Kidney (tissue), 14 donors: Measurements from ENCODE around the gene ZSCAN10. TPM values are rescaled to one million over a fixed set of nuclear protein-coding genes. Genes with fewer than 3 reads are reported as not detected.

Experiments
- DNase-seq, 5 donors: peaks; one replicate each; pipeline ENCODE4 v3.0.0-alpha.2; 2013 to 2020
- FAIRE-seq: peaks from 2 replicates; lab custom pipeline; 2012; peaks lifted over from hg19 to GRCh38; lab: Jason Lieb, UNC
- H3K27ac ChIP-seq, 2 donors: one replicate each; pipeline ENCODE4 v1.7.0; 2013; ENCODE audit warnings: low read depth in 2 of 2, low read length in 2 of 2, inconsistent platforms in 1 of 2
- H3K27me3 ChIP-seq: one replicate; pipeline ENCODE4 v1.7.1; 2013; ENCODE audit warnings: low read length, inconsistent platforms; ENCODE audit not compliant: control insufficient read depth, insufficient read depth
- H3K36me3 ChIP-seq, 3 donors: one replicate each; pipeline versions ENCODE4 v1.7.0 to v1.7.1; 2013; ENCODE audit warnings: low read length in 3 of 3, control low read depth in 1 of 3, inconsistent platforms in 1 of 3; ENCODE audit not compliant: insufficient read depth in 3 of 3, control insufficient read depth in 2 of 3
- H3K4me1 ChIP-seq, 3 donors: one replicate each; pipeline versions ENCODE4 v1.7.0 to v1.7.1; 2013; ENCODE audit warnings: low read length in 3 of 3, inconsistent platforms in 1 of 3, low read depth in 1 of 3; ENCODE audit not compliant: control insufficient read depth in 2 of 3, insufficient read depth in 2 of 3
- H3K4me3 ChIP-seq, 3 donors: one replicate each; pipeline versions ENCODE4 v1.7.0 to v1.8.1; 2013; ENCODE audit warnings: low read length in 3 of 3, control low read depth in 1 of 3, inconsistent platforms in 1 of 3
- H3K9ac ChIP-seq, 3 donors: one replicate each; pipeline versions ENCODE4 v1.7.0 to v1.7.1; 2013; ENCODE audit warnings: low read length in 3 of 3, control low read depth in 1 of 3, inconsistent platforms in 1 of 3
- H3K9me3 ChIP-seq, 3 donors: one replicate each; pipeline versions ENCODE4 v1.7.0 to v1.7.1; 2013; ENCODE audit warnings: low read length in 3 of 3, control low read depth in 1 of 3, inconsistent platforms in 1 of 3; ENCODE audit not compliant: control insufficient read depth in 2 of 3, insufficient read depth in 1 of 3
- CTCF ChIP-seq: IDR thresholded peaks from 3 replicates; pipeline ENCODE4 v1.5.1; 2012; ENCODE audit warnings: mild to moderate bottlenecking, moderate library complexity, borderline replicate concordance; ENCODE audit not compliant: insufficient read depth; ENCODE audit errors: extremely low read depth
- intact Hi-C: fragments of 100-400 bp; cut with DNase I; formaldehyde crosslinking; loops from one replicate; pipeline ENCODE4 v1.11.1; 2022
- polyA plus RNA-seq: library from polyadenylated mRNA; stranded (reverse); fragments of 350-450 nt; fragmentation: Illumina TruSeq; extraction: RNeasy Lipid Tissue Mini Kit (QIAGEN cat#74804); gene quantifications from one replicate; pipeline ENCODE4 v1.2.3, GENCODE V29; 2014; ENCODE audit warnings: low read depth, low replicate concordance; ENCODE audit not compliant: insufficient read depth
- total RNA-seq: library from RNA; stranded (reverse); fragmentation: NEBNext Ultra II Directional; extraction: Animal tissue kit (Norgen Biotek cat#: 25700); gene quantifications from one replicate; pipeline ENCODE4 v1.2.1, GENCODE V29; 2021
- donor health status: control.
- donor health status: control.
- donor health status: control.
- donor health status: control.
- donor health status: control.
- donor health status: DM: yes; HTN: yes; CAD: no.
- donor health status: Normal renal cell carcinoma (clear cell type).

Gene ZSCAN10
- total and polyA plus RNA-seq, 2 donors from 2014 or later: not detected

- no peak overlapping the region for H3K9ac ChIP-seq
- H3K36me3 ChIP-seq: no peaks in the 10 kb centered on the region
- H3K4me1 ChIP-seq: no peaks in the 10 kb centered on the region
- no peak for FAIRE-seq
- DNase-seq: peak in 1 of 5 donors; percentile 48
- H3K4me3 ChIP-seq: no peak overlapping the region
- no peaks in the 10 kb centered on the region for H3K27me3 ChIP-seq
- no peak overlapping the region for H3K27ac ChIP-seq
- H3K9me3 ChIP-seq: no peaks in the 10 kb centered on the region
- intact Hi-C loops: no loop called here
- TF ChIP-seq CTCF: peak; percentile 48
These were observed 4.6 kb downstream of the ZSCAN10 start for GRCh38 chr16:3094289-3095027.

- Histone ChIP-seq H3K27ac (no peak overlapping the region), H3K4me1 (peaks cover 0 to 4% (median 0%) of the 10 kb centered on the region in 3 donors), H3K4me3 (no peak overlapping the region), H3K36me3 (no peaks in the 10 kb centered on the region), H3K9me3 (no peaks in the 10 kb centered on the region), H3K27me3 (no peaks in the 10 kb centered on the region), H3K9ac (no peak overlapping the region)
- peak in 4 of 5 donors; percentile 64 to 82 (median 72) for DNase-seq
- TF ChIP-seq CTCF: no peak
- intact Hi-C loops: no loop called here
- FAIRE-seq: no peak
These were observed 6.6 kb downstream of the ZSCAN10 start for GRCh38 chr16:3092501-3092941.

- Histone ChIP-seq H3K4me1 (peaks cover 0 to 4% (median 3%) of the 10 kb centered on the region in 3 donors), H3K4me3 (no peak overlapping the region), H3K36me3 (no peaks in the 10 kb centered on the region), H3K9me3 (no peaks in the 10 kb centered on the region), H3K27ac (no peak overlapping the region), H3K27me3 (no peaks in the 10 kb centered on the region), H3K9ac (no peak overlapping the region)
- peak in 1 of 5 donors; percentile 11 for DNase-seq
- no peak for FAIRE-seq
- intact Hi-C loops: no loop called here
- TF ChIP-seq CTCF: no peak
These were observed 7.5 kb downstream of the ZSCAN10 start for GRCh38 chr16:3091551-3091950.
